K562 (cell line): ENCODE results near the gene HK1. TPM values are rescaled to one million over a fixed set of nuclear protein-coding genes. Genes with fewer than 3 reads are reported as not detected.

ENCODE experiments used
- CHD4 ChIP-seq: fragments of 200-600 bp; sonication (generic); IDR thresholded peaks from 3 replicates; pipeline ENCODE4 v1.6.1; 2012; ENCODE audit warnings: low read depth, mild to moderate bottlenecking, mixed read lengths, low read length, inconsistent platforms; ENCODE audit not compliant: insufficient read depth, insufficient replicate concordance, poor library complexity, severe bottlenecking
- DDX20 ChIP-seq: fragments of 450-650 bp; IDR thresholded peaks from 2 replicates; pipeline ENCODE4 v1.6.1; 2016; ENCODE audit warnings: missing genetic modification characterization, low read depth, mild to moderate bottlenecking, missing compliant biosample characterization, moderate library complexity
- ESRRA ChIP-seq: fragments of 450-650 bp; IDR thresholded peaks from 2 replicates; pipeline ENCODE4 v1.6.1; 2014; ENCODE audit warnings: low read depth, mild to moderate bottlenecking, moderate library complexity, borderline replicate concordance
- ETV5 ChIP-seq: sonication (generic); formaldehyde crosslinking; IDR thresholded peaks from 2 replicates; pipeline ENCODE4 v1.4.0; 2020; ENCODE audit warnings: low read depth, mild to moderate bottlenecking, missing genetic modification reagents
- FOXA1 ChIP-seq: fragments of 450-650 bp; IDR thresholded peaks from 2 replicates; pipeline ENCODE4 v1.6.1; 2016; ENCODE audit warnings: mild to moderate bottlenecking, borderline replicate concordance
- HES1 ChIP-seq: fragments of 450-650 bp; IDR thresholded peaks from 2 replicates; pipeline ENCODE4 v1.6.1; 2016; ENCODE audit warnings: low read depth, mild to moderate bottlenecking, moderate library complexity
- HINFP ChIP-seq: fragments of 450-650 bp; conservative IDR thresholded peaks from 2 replicates; pipeline ENCODE4 v1.6.1; 2016; ENCODE audit warnings: missing genetic modification characterization, low read depth, mild to moderate bottlenecking, control low read depth, missing compliant biosample characterization
- KAT2B ChIP-seq: IDR thresholded peaks from one replicate; pipeline ENCODE4 v1.6.1; 2012; ENCODE audit warnings: low read depth, mild to moderate bottlenecking, control low read depth, inconsistent platforms, low read length, moderate library complexity
- KDM2B ChIP-seq: fragments of 250-450 bp; sonication (Bioruptor Pico); IDR thresholded peaks from 2 replicates; pipeline ENCODE4 v1.8.0; 2021; ENCODE audit warnings: mild to moderate bottlenecking, moderate library complexity
- MAX ChIP-seq: sonication (generic); formaldehyde crosslinking; IDR thresholded peaks from 2 replicates; pipeline ENCODE4 v1.9.0; 2022; ENCODE audit warnings: mild to moderate bottlenecking, missing genetic modification reagents
- MEF2D ChIP-seq: conservative IDR thresholded peaks from 2 replicates; pipeline ENCODE4 v1.6.1; 2016; ENCODE audit warnings: low read depth, missing genetic modification characterization, missing compliant biosample characterization
- NCOA4 ChIP-seq: fragments of 450-650 bp; IDR thresholded peaks from 2 replicates; pipeline ENCODE4 v1.6.1; 2018; ENCODE audit warnings: mild to moderate bottlenecking; ENCODE audit not compliant: partially characterized antibody
- PHF8 ChIP-seq: fragments of 200-600 bp; sonication (generic); IDR thresholded peaks from 2 replicates; pipeline ENCODE4 v1.6.1; 2012; ENCODE audit warnings: mixed run types, mild to moderate bottlenecking, inconsistent platforms, low read length, moderate library complexity, borderline replicate concordance
- PTBP1 ChIP-seq: fragments of 200-400 bp; formaldehyde crosslinking; IDR thresholded peaks from 2 replicates; pipeline ENCODE4 v1.6.1; 2017; ENCODE audit warnings: low read depth, low read length
- RB1 ChIP-seq: fragments of 450-650 bp; IDR thresholded peaks from 2 replicates; pipeline ENCODE4 v1.6.1; 2017; ENCODE audit warnings: low read depth, mild to moderate bottlenecking
- SMARCB1 ChIP-seq: IDR thresholded peaks from 2 replicates; pipeline ENCODE4 v1.6.1; 2011; ENCODE audit warnings: improper control_type of control experiment, low read depth; ENCODE audit not compliant: insufficient read length
- TBP ChIP-seq: optimal IDR thresholded peaks from 2 replicates; pipeline ENCODE3; 2011; ENCODE audit warnings: low read depth, low read length, improper control_type of control experiment
- XRCC3 ChIP-seq: fragments of 450-650 bp; IDR thresholded peaks from 2 replicates; pipeline ENCODE4 v1.6.1; 2017; ENCODE audit warnings: mild to moderate bottlenecking, moderate library complexity
- YBX1 ChIP-seq: fragments of 450-650 bp; IDR thresholded peaks from 2 replicates; pipeline ENCODE4 v1.7.1; 2016; ENCODE audit warnings: mild to moderate bottlenecking
- ZKSCAN3 ChIP-seq: fragments of 250-450 bp; sonication (Bioruptor Pico); IDR thresholded peaks from 2 replicates; pipeline ENCODE4 v1.4.0; 2020
- ZMIZ1 ChIP-seq, 2 experiments: fragments of 150-350 bp in 1 of 2; IDR thresholded peaks; 2 replicates each; pipeline ENCODE4 v1.6.1; 2012 to 2016; ENCODE audit warnings: low read depth in 2 of 2, low read length in 2 of 2, mild to moderate bottlenecking in 1 of 2, moderate library complexity in 1 of 2
- ZNF197 ChIP-seq: fragments of 200-800 bp; sonication (Bioruptor generic); IDR thresholded peaks from 2 replicates; pipeline ENCODE4 v1.6.1; 2016; ENCODE audit warnings: low read depth, missing genetic modification characterization, missing compliant biosample characterization
- ZNF3 ChIP-seq: fragments of 250-450 bp; sonication (Bioruptor Pico); IDR thresholded peaks from 2 replicates; pipeline ENCODE4 v1.5.0; 2021; ENCODE audit warnings: mild to moderate bottlenecking, moderate library complexity
- ZNF75A ChIP-seq: fragments of 450-650 bp; formaldehyde crosslinking; IDR thresholded peaks from 2 replicates; pipeline ENCODE4 v1.4.0; 2020; ENCODE audit warnings: mild to moderate bottlenecking
- polyA plus RNA-seq, 8 experiments: library from polyadenylated mRNA; depleted of rRNA in 4 of 8; stranded (reverse) in 5 of 8; unstranded in 3 of 8; fragments of >200 nt; fragmentation: Nextera tagmentation in 2 of 8; fragmentation: Illumina TruSeq in 1 of 8; extraction: Ambion mirVana in 2 of 8; extraction: Trizol in 1 of 8; gene quantifications; 2 replicates each; pipeline versions ENCODE4 v1.2.1 to v1.2.3, GENCODE V29; 2011 to 2014; ENCODE audit warnings: inconsistent platforms in 1 of 8, missing spikeins in 1 of 8
- total RNA-seq, 7 experiments: library from RNA; depleted of rRNA in 6 of 7; stranded (reverse); fragments of >200 nt in 6 of 7; fragmentation: Illumina TruSeq in 2 of 7; extraction: Trizol in 2 of 7; gene quantifications; 2 replicates each; pipeline versions ENCODE4 v1.2.1 to v1.2.3, GENCODE V29; 2011 to 2021; ENCODE audit warnings: low replicate concordance in 1 of 7

Gene HK1
- total and polyA plus RNA-seq, 9 of the 15 experiments (the other 6 are each of a cell fraction or from before 2014, with no cell fraction given): 29.2 to 444 (median 193) TPM

- TF ChIP-seq ZMIZ1 (IDR thresholded peaks at IDR 0.05; ENCODE audit: low read depth in 2 of 2, low read length in 2 of 2) (no peak), ZNF3 (CRISPR knock-in tag) (no peak), HES1 (no peak), ETV5 (CRISPR knock-in tag) (peak; percentile 67), ZKSCAN3 (no peak), ZNF75A (CRISPR knock-in tag) (no peak), DDX20 (tag) (no peak), KAT2B (no peak), ESRRA (peak; percentile 15; the same call in 1 of the 2 replicates), TBP (no peak), PHF8 (peak; percentile 65; the same call in 1 of the 2 replicates), NCOA4 (no peak), KDM2B (no peak), YBX1 (no peak), MAX (CRISPR knock-in tag) (no peak; the same call in 1 of the 2 replicates), PTBP1 (no peak), SMARCB1 (no peak), HINFP (no peak), XRCC3 (no peak), CHD4 (no peak), ZNF197 (no peak), RB1 (no peak), MEF2D (tag) (no peak), FOXA1 (no peak)
Observed at GRCh38 chr10:69318106-69318866, 40.0 kb downstream of the HK1 start (continued).
